SK-N-SH treated with all-trans-retinoic acid at 6 μM for 48 hours (cell line): ENCODE results near the gene BABAM2.

Experiments used
- ATAC-seq: fragments of 200-7000 bp; cut with Tn5 transposase; 3 replicates; pipeline ENCODE4 v1.9.1; 2020; ENCODE audit warnings: mild to moderate bottlenecking, moderate library complexity
- ARNTL ChIP-seq: fragments of 450-650 bp; formaldehyde crosslinking; IDR thresholded peaks from 2 replicates; pipeline ENCODE4 v1.5.0; 2020; ENCODE audit warnings: low read depth, mild to moderate bottlenecking, moderate library complexity, borderline replicate concordance
- BACH2 ChIP-seq: fragments of 250-450 bp; sonication (Bioruptor Pico); IDR thresholded peaks from 2 replicates; pipeline ENCODE4 v1.9.0; 2021; ENCODE audit warnings: mild to moderate bottlenecking, borderline replicate concordance
- CREB5 ChIP-seq: fragments of 250-450 bp; sonication (Bioruptor Pico); IDR thresholded peaks from 2 replicates; pipeline ENCODE4 v1.5.1; 2020; ENCODE audit warnings: low read depth, mild to moderate bottlenecking, moderate library complexity
- CSDC2 ChIP-seq: fragments of 250-450 bp; sonication (Bioruptor Pico); IDR thresholded peaks from 2 replicates; pipeline ENCODE4 v1.5.0; 2020; ENCODE audit warnings: mild to moderate bottlenecking, moderate library complexity
- CSRNP3 ChIP-seq: fragments of 250-450 bp; sonication (Bioruptor Pico); IDR thresholded peaks from 2 replicates; pipeline ENCODE4 v1.5.1; 2021; ENCODE audit warnings: mild to moderate bottlenecking, moderate library complexity
- ESRRG ChIP-seq: fragments of 250-450 bp; sonication (Bioruptor Pico); IDR thresholded peaks from 2 replicates; pipeline ENCODE4 v1.6.1; 2021; ENCODE audit warnings: mild to moderate bottlenecking
- GLIS3 ChIP-seq: fragments of 250-450 bp; sonication (Bioruptor Pico); IDR thresholded peaks from 2 replicates; pipeline ENCODE4 v1.5.0; 2020; ENCODE audit warnings: mild to moderate bottlenecking, moderate library complexity
- OSR1 ChIP-seq: fragments of 250-450 bp; sonication (Bioruptor Pico); IDR thresholded peaks from 2 replicates; pipeline ENCODE4 v1.8.0; 2022; ENCODE audit warnings: moderate library complexity, mild to moderate bottlenecking, inconsistent platforms
- POU6F1 ChIP-seq: fragments of 250-450 bp; sonication (Bioruptor Pico); IDR thresholded peaks from 2 replicates; pipeline ENCODE4 v1.8.0; 2021; ENCODE audit warnings: low read depth, mild to moderate bottlenecking, moderate library complexity, borderline replicate concordance
- PPARA ChIP-seq: fragments of 250-450 bp; sonication (Bioruptor Pico); IDR thresholded peaks from 2 replicates; pipeline ENCODE4 v1.5.0; 2020; ENCODE audit warnings: mild to moderate bottlenecking, borderline replicate concordance
- RARB ChIP-seq: fragments of 250-450 bp; sonication (Bioruptor Pico); IDR thresholded peaks from 2 replicates; pipeline ENCODE4 v1.8.0; 2021; ENCODE audit warnings: mild to moderate bottlenecking, moderate library complexity
- SNAI2 ChIP-seq: fragments of 250-450 bp; sonication (Bioruptor Pico); IDR thresholded peaks from 2 replicates; pipeline ENCODE4 v1.5.0; 2020; ENCODE audit warnings: mild to moderate bottlenecking, moderate library complexity
- TOX ChIP-seq: fragments of 250-450 bp; sonication (Bioruptor Pico); IDR thresholded peaks from 2 replicates; pipeline ENCODE4 v1.8.0; 2021; ENCODE audit warnings: mild to moderate bottlenecking, moderate library complexity, borderline replicate concordance
- ZC3H10 ChIP-seq: fragments of 250-450 bp; sonication (Bioruptor Pico); IDR thresholded peaks from 2 replicates; pipeline ENCODE4 v1.5.1; 2021; ENCODE audit warnings: mild to moderate bottlenecking, moderate library complexity
- ZFP3 ChIP-seq: fragments of 250-450 bp; sonication (Bioruptor Pico); IDR thresholded peaks from 2 replicates; pipeline ENCODE4 v1.5.0; 2020; ENCODE audit warnings: mild to moderate bottlenecking, moderate library complexity
- ZFP30 ChIP-seq: fragments of 450-650 bp; formaldehyde crosslinking; IDR thresholded peaks from 2 replicates; pipeline ENCODE4 v1.5.0; 2022; ENCODE audit warnings: mild to moderate bottlenecking, moderate library complexity
- ZNF565 ChIP-seq: fragments of 450-650 bp; formaldehyde crosslinking; conservative IDR thresholded peaks from 2 replicates; pipeline ENCODE4 v1.5.0; 2020; ENCODE audit warnings: low read depth, mild to moderate bottlenecking, moderate library complexity
- TF ChIP-seq, protein P1 (sequence below): fragments of 250-450 bp; sonication (Bioruptor Pico); IDR thresholded peaks from 2 replicates; pipeline ENCODE4 v1.8.0; 2020; ENCODE audit warnings: mild to moderate bottlenecking, moderate library complexity, borderline replicate concordance
- TF ChIP-seq, protein P2 (sequence below): fragments of 250-450 bp; sonication (Bioruptor Pico); IDR thresholded peaks from 2 replicates; pipeline ENCODE4 v1.5.0; 2020; ENCODE audit warnings: mild to moderate bottlenecking, moderate library complexity

Gene BABAM2

GRCh38 chr2:28089486-28089885, 199.0 kb downstream of the BABAM2 start:
- ATAC-seq: no peak
- no peak for TF ChIP-seq CSRNP3
- TF ChIP-seq ZC3H10: no peak
- no peak for TF ChIP-seq ESRRG (CRISPR knock-in tag)
- TF ChIP-seq, all 23 proteins: peak for 0

DNA sequence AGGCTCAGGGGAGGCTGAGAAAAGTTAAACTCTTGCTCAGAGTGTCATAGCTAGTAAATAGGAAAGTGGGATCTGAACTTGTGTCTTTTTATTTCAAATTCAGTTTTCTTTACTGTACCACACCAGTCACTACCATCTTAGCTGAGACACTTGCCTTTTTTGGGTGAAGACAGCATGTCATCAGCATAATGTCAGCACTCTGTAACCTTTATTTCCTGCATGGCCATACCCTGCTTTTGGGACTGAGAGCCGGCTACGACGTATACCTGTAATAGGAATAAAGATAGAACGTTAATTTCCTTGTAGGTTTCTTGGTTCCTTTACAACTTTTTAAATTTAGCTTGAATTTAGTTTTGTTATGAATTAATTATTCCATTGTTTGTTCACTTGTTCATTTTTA, 202.8 kb downstream of the BABAM2 start:
- TF ChIP-seq BACH2 (no peak), SNAI2 (no peak), GLIS3 (CRISPR knock-in tag) (no peak), ZNF565 (CRISPR knock-in tag) (no peak), CSDC2 (CRISPR knock-in tag) (no peak)
- no peak for ATAC-seq

- TF ChIP-seq CSRNP3 (no peak), ESRRG (CRISPR knock-in tag) (no peak), RARB (CRISPR knock-in tag) (no peak), ZC3H10 (no peak), ARNTL (CRISPR knock-in tag) (no peak), OSR1 (CRISPR knock-in tag) (no peak), ZFP3 (no peak)
- TF ChIP-seq, protein P1, sequence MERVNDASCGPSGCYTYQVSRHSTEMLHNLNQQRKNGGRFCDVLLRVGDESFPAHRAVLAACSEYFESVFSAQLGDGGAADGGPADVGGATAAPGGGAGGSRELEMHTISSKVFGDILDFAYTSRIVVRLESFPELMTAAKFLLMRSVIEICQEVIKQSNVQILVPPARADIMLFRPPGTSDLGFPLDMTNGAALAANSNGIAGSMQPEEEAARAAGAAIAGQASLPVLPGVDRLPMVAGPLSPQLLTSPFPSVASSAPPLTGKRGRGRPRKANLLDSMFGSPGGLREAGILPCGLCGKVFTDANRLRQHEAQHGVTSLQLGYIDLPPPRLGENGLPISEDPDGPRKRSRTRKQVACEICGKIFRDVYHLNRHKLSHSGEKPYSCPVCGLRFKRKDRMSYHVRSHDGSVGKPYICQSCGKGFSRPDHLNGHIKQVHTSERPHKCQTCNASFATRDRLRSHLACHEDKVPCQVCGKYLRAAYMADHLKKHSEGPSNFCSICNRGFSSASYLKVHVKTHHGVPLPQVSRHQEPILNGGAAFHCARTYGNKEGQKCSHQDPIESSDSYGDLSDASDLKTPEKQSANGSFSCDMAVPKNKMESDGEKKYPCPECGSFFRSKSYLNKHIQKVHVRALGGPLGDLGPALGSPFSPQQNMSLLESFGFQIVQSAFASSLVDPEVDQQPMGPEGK (CRISPR knock-in tag): no peak
- no peak for ATAC-seq
These were observed 203.2 kb downstream of the BABAM2 start for GRCh38 chr2:28093768-28094167.

DNA sequence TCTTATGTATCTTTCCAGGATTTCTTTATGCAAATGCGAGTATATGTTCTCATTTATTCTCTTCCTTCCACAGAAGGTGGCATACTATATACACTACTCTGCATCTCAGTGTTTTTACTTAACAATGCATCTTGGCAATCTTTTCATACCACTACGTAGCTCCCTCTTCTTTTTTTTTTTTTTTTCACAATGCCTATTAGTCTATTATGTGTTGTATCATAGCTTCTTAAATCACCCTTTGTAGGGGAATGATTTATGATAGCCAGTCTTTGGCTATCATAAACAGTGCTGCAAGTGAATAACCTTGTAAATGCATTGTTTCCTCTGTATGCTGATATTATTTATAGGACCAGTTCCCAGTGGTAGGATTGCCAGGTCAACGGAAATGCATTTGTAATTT, 204.2 kb downstream of the BABAM2 start:
- no peak for TF ChIP-seq POU6F1 (CRISPR knock-in tag)
- TF ChIP-seq, protein P1 (CRISPR knock-in tag): no peak
- TF ChIP-seq, protein P2, sequence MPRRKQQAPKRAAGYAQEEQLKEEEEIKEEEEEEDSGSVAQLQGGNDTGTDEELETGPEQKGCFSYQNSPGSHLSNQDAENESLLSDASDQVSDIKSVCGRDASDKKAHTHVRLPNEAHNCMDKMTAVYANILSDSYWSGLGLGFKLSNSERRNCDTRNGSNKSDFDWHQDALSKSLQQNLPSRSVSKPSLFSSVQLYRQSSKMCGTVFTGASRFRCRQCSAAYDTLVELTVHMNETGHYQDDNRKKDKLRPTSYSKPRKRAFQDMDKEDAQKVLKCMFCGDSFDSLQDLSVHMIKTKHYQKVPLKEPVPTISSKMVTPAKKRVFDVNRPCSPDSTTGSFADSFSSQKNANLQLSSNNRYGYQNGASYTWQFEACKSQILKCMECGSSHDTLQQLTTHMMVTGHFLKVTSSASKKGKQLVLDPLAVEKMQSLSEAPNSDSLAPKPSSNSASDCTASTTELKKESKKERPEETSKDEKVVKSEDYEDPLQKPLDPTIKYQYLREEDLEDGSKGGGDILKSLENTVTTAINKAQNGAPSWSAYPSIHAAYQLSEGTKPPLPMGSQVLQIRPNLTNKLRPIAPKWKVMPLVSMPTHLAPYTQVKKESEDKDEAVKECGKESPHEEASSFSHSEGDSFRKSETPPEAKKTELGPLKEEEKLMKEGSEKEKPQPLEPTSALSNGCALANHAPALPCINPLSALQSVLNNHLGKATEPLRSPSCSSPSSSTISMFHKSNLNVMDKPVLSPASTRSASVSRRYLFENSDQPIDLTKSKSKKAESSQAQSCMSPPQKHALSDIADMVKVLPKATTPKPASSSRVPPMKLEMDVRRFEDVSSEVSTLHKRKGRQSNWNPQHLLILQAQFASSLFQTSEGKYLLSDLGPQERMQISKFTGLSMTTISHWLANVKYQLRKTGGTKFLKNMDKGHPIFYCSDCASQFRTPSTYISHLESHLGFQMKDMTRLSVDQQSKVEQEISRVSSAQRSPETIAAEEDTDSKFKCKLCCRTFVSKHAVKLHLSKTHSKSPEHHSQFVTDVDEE (CRISPR knock-in tag): no peak
- no peak for TF ChIP-seq ZC3H10
- no peak for TF ChIP-seq ZFP3
- no peak for TF ChIP-seq CREB5 (CRISPR knock-in tag)
- TF ChIP-seq PPARA (CRISPR knock-in tag): no peak
- no peak for TF ChIP-seq ARNTL (CRISPR knock-in tag)
- TF ChIP-seq TOX: no peak
- TF ChIP-seq OSR1 (CRISPR knock-in tag): no peak
- TF ChIP-seq ZFP30 (CRISPR knock-in tag): no peak
- TF ChIP-seq GLIS3 (CRISPR knock-in tag): no peak

More for the DNA sequence above, 204.2 kb downstream of the BABAM2 start:
- ATAC-seq: no peak; the same call in 2 of the 3 replicates
